Panc1 (cell line): ENCODE measurements around the gene SELENOW. TPM values are rescaled to one million over a fixed set of nuclear protein-coding genes. Genes with fewer than 3 reads are reported as not detected.

Source experiments
- ATAC-seq: fragments of 200-7000 bp; cut with Tn5 transposase; 2 replicates; pipeline ENCODE4 v1.9.1; 2020; ENCODE audit warnings: mild to moderate bottlenecking, moderate library complexity
- BruUV-seq: library from RNA; stranded (reverse); fragments of 400-500 nt; replicated peaks from 2 replicates; lab custom pipeline; 2021; lab: Mats Ljungman, UMichigan
- CTCF ChIA-PET: fragments of 300-600 bp; sonication (Branson Sonifier 250); formaldehyde crosslinking; loops from one replicate; lab custom pipeline; 2022; ENCODE audit warnings: antibody characterized with exemption; lab: Charles Lee
- POLR2A ChIA-PET: fragments of 300-600 bp; sonication (Branson Sonifier 250); formaldehyde crosslinking; loops from one replicate; lab custom pipeline; 2022; ENCODE audit warnings: antibody characterized with exemption; lab: Charles Lee
- DNase-seq: peaks from one replicate; pipeline ENCODE4 v3.0.0-alpha.2; 2010; ENCODE audit warnings: low read depth, low spot score
- H3K27ac ChIP-seq: 2 replicates; pipeline ENCODE4 v1.5.1; 2011; ENCODE audit warnings: mild to moderate bottlenecking, low read length, inconsistent platforms
- H3K27me3 ChIP-seq: fragments of 200-500 bp; sonication (Bioruptor generic); 2 replicates; pipeline ENCODE4 v1.6.0; 2014; ENCODE audit warnings: low read length, inconsistent platforms; ENCODE audit not compliant: control insufficient read depth, insufficient read depth
- H3K36me3 ChIP-seq: fragments of 200-500 bp; sonication (Bioruptor generic); 2 replicates; pipeline ENCODE4 v1.5.1; 2014; ENCODE audit warnings: inconsistent platforms, mild to moderate bottlenecking, low read length, moderate library complexity; ENCODE audit not compliant: control insufficient read depth, insufficient read depth
- H3K4me1 ChIP-seq: 2 replicates; pipeline ENCODE4 v1.5.1; 2011; ENCODE audit warnings: inconsistent platforms, mild to moderate bottlenecking, low read length, moderate library complexity; ENCODE audit not compliant: control insufficient read depth, insufficient read depth
- H3K4me3 ChIP-seq, 2 experiments: 2 replicates each; pipeline ENCODE4 v1.5.1; 2011 to 2012; ENCODE audit warnings: low read depth in 2 of 2, low read length in 2 of 2, mild to moderate bottlenecking in 2 of 2, inconsistent platforms in 1 of 2, moderate library complexity in 1 of 2
- H3K9me3 ChIP-seq: fragments of 200-500 bp; sonication (Bioruptor generic); 2 replicates; pipeline ENCODE4 v1.5.1; 2014; ENCODE audit warnings: low read depth, mild to moderate bottlenecking, inconsistent platforms, low read length, moderate library complexity; ENCODE audit not compliant: control insufficient read depth, insufficient read depth
- POLR2AphosphoS5 ChIP-seq: IDR thresholded peaks from 2 replicates; pipeline ENCODE4 v1.6.1; 2012; ENCODE audit warnings: mild to moderate bottlenecking, low read depth, low read length, moderate library complexity
- SIN3A ChIP-seq: IDR thresholded peaks from 2 replicates; pipeline ENCODE4 v1.6.1; 2012; ENCODE audit warnings: low read depth, mild to moderate bottlenecking, low read length, moderate library complexity, borderline replicate concordance; ENCODE audit not compliant: insufficient read depth
- TCF7L2 ChIP-seq: IDR thresholded peaks from 2 replicates; pipeline ENCODE4 v1.6.1; 2011; ENCODE audit warnings: mild to moderate bottlenecking, low read depth, low read length, inconsistent platforms
- in situ Hi-C: cut with HindIII; loops from 2 replicates; pipeline ENCODE4 v1.10.0; 2016; ENCODE audit warnings: low sequenced_read_pairs, low pct_unique_long_range_greater_than_20kb
- intact Hi-C: fragments of 100-400 bp; cut with micrococcal nuclease; formaldehyde crosslinking; loops from one replicate; pipeline ENCODE4 v1.10.0; 2022; ENCODE audit not compliant: unreplicated experiment
- total RNA-seq: library from RNA; stranded (reverse); gene quantifications from one replicate; pipeline ENCODE4 v1.2.1, GENCODE V29; 2021; ENCODE audit not compliant: unreplicated experiment
- TF ChIP-seq, protein P1 (sequence below), 2 experiments: IDR thresholded peaks; 2 replicates each; pipeline ENCODE4 v1.6.1; 2011 to 2012; ENCODE audit warnings: low read depth in 2 of 2, control low read depth in 1 of 2, low read length in 1 of 2, mild to moderate bottlenecking in 1 of 2, moderate library complexity in 1 of 2; ENCODE audit not compliant: insufficient read depth in 1 of 2
- TF ChIP-seq, protein P2 (sequence below): fragments of 450-650 bp; IDR thresholded peaks from 2 replicates; pipeline ENCODE4 v1.5.1; 2017; ENCODE audit warnings: mild to moderate bottlenecking

SELENOW gene
- total RNA-seq, 1 experiment from 2014 or later = 62.0 TPM

DNA sequence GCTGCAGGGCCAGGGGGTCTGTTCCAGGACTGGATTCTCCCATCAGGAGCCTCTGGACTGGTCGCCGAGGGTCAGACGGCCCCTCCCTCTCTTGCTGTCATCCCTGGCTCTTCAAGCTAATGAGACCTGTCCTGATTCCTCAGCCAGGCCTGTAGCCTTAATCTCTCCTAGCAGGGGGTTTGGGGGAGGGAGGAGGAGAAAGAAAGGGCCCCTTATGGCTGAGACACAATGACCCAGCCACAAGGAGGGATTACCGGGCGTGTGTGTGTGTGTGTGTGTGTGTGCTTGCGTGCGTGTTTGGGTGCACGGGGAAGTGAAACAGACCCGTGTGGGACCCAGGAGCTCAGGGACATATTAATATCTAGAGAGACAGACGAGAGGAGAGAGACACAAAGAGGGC is 41.4 kb downstream of the SELENOW start:
- DNase-seq (no peak), ATAC-seq (no peak)
- no peaks in the 10 kb centered on the region for H3K9me3 ChIP-seq
- intact Hi-C loops (no loop called here), in situ Hi-C loops (no loop called here)
- ChIA-PET POLR2A (interaction anchor here (0.6 kb wide), 1 partner anchor 30 kb away, joined by 4 read pairs; no protein-coding TSS in a partner anchor), CTCF (no interaction called here)
- no peaks in the 10 kb centered on the region for H3K4me1 ChIP-seq
- no peaks in the 10 kb centered on the region for H3K36me3 ChIP-seq
- no peak overlapping the region for H3K4me3 ChIP-seq
- no TSS peak for BruUV-seq
- H3K27me3 ChIP-seq = no peaks in the 10 kb centered on the region
- TF ChIP-seq POLR2AphosphoS5 (no peak), SIN3A (no peak), TCF7L2 (no peak)
- TF ChIP-seq, protein P1, sequence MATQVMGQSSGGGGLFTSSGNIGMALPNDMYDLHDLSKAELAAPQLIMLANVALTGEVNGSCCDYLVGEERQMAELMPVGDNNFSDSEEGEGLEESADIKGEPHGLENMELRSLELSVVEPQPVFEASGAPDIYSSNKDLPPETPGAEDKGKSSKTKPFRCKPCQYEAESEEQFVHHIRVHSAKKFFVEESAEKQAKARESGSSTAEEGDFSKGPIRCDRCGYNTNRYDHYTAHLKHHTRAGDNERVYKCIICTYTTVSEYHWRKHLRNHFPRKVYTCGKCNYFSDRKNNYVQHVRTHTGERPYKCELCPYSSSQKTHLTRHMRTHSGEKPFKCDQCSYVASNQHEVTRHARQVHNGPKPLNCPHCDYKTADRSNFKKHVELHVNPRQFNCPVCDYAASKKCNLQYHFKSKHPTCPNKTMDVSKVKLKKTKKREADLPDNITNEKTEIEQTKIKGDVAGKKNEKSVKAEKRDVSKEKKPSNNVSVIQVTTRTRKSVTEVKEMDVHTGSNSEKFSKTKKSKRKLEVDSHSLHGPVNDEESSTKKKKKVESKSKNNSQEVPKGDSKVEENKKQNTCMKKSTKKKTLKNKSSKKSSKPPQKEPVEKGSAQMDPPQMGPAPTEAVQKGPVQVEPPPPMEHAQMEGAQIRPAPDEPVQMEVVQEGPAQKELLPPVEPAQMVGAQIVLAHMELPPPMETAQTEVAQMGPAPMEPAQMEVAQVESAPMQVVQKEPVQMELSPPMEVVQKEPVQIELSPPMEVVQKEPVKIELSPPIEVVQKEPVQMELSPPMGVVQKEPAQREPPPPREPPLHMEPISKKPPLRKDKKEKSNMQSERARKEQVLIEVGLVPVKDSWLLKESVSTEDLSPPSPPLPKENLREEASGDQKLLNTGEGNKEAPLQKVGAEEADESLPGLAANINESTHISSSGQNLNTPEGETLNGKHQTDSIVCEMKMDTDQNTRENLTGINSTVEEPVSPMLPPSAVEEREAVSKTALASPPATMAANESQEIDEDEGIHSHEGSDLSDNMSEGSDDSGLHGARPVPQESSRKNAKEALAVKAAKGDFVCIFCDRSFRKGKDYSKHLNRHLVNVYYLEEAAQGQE (IDR thresholded peaks at IDR 0.05; ENCODE audit: insufficient read depth in 1 of 2, low read depth in 2 of 2, low read length in 1 of 2) = no peak
- TF ChIP-seq, protein P2, sequence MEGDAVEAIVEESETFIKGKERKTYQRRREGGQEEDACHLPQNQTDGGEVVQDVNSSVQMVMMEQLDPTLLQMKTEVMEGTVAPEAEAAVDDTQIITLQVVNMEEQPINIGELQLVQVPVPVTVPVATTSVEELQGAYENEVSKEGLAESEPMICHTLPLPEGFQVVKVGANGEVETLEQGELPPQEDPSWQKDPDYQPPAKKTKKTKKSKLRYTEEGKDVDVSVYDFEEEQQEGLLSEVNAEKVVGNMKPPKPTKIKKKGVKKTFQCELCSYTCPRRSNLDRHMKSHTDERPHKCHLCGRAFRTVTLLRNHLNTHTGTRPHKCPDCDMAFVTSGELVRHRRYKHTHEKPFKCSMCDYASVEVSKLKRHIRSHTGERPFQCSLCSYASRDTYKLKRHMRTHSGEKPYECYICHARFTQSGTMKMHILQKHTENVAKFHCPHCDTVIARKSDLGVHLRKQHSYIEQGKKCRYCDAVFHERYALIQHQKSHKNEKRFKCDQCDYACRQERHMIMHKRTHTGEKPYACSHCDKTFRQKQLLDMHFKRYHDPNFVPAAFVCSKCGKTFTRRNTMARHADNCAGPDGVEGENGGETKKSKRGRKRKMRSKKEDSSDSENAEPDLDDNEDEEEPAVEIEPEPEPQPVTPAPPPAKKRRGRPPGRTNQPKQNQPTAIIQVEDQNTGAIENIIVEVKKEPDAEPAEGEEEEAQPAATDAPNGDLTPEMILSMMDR = no peak
- H3K27ac ChIP-seq = no peak overlapping the region

DNA sequence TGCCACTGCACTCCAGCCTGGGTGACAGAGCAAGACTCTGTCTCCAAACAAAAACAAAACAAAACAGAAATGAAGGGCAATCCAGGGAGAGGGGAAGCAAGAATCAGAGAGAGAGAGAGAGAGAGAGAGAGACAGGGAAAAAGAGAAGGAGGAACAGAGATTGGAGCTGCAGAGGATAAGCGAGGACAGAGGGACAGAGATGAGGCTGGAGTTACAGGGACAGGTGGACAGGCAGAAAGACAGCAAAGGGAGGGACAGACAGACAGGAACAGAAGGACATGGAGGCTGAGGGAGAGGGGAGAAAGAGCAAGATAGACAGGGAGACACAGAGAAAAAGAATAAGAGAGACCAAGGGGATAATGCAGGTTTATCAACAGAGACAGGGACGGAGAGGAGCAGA is 41.9 kb downstream of the SELENOW start:
- intact Hi-C loops = no loop called here
- no TSS peak for BruUV-seq
- ChIA-PET CTCF (no interaction called here), POLR2A (no interaction called here)
- ATAC-seq (no peak), DNase-seq (no peak)
- Histone ChIP-seq H3K36me3 (no peaks in the 10 kb centered on the region), H3K4me3 (no peak overlapping the region), H3K4me1 (no peaks in the 10 kb centered on the region), H3K27me3 (no peaks in the 10 kb centered on the region), H3K27ac (no peak overlapping the region), H3K9me3 (no peaks in the 10 kb centered on the region)
- TF ChIP-seq TCF7L2 (no peak), SIN3A (no peak), POLR2AphosphoS5 (no peak)
- TF ChIP-seq, protein P1 (IDR thresholded peaks at IDR 0.05; ENCODE audit: insufficient read depth in 1 of 2, low read depth in 2 of 2, low read length in 1 of 2) = no peak
- TF ChIP-seq, protein P2 = no peak
- in situ Hi-C loops = no loop called here
